IPS-20b (cell line): ENCODE data around the gene HAUS7.

ENCODE experiments used
- H3K27ac ChIP-seq: one replicate; pipeline ENCODE4 v1.5.1; 2013; ENCODE audit warnings: low read length
- H3K27me3 ChIP-seq: 2 replicates; pipeline ENCODE4 v1.6.1; 2013; ENCODE audit warnings: mild to moderate bottlenecking, low read length, inconsistent platforms; ENCODE audit not compliant: insufficient read depth
- H3K36me3 ChIP-seq: 2 replicates; pipeline ENCODE4 v1.6.1; 2013; ENCODE audit warnings: low read depth, mild to moderate bottlenecking, inconsistent platforms, low read length, moderate library complexity; ENCODE audit not compliant: insufficient read depth
- H3K4me1 ChIP-seq: 2 replicates; pipeline ENCODE4 v1.6.1; 2013; ENCODE audit warnings: mild to moderate bottlenecking, control low read depth, inconsistent platforms, low read length, moderate library complexity; ENCODE audit not compliant: insufficient read depth
- H3K4me3 ChIP-seq: 2 replicates; pipeline ENCODE4 v1.5.1; 2013; ENCODE audit warnings: mild to moderate bottlenecking, low read length, inconsistent platforms
- H3K9ac ChIP-seq: 2 replicates; pipeline ENCODE4 v1.6.1; 2013; ENCODE audit warnings: low read depth, mild to moderate bottlenecking, inconsistent platforms, low read length, moderate library complexity
- H3K9me3 ChIP-seq: 2 replicates; pipeline ENCODE4 v1.6.1; 2013; ENCODE audit warnings: mild to moderate bottlenecking, low read depth, low read length, inconsistent platforms; ENCODE audit not compliant: insufficient read depth

Gene HAUS7

DNA sequence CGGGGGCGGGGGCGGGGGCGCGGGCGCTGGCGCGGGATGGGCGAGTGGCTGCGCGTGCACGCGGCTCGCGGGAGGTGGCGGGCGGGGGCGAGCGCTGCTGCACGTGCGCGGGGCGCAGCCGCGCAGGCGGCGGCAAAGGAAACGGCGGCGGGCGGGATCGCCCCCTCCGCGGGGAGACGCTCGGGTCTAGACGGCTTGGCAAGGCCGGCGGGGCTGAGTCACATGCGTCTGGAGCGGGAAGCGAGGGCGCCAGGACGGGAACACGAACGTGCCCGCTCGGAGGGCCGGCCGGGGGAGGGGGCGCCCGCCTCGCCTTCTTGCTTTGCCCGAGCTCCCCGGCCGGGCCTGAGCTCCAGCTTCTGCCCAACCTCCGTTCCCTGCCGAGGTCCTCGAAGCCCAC, 4.3 kb upstream of the HAUS7 start:
- Histone ChIP-seq H3K9me3 (no peaks in the 10 kb centered on the region), H3K27ac (no peak overlapping the region), H3K27me3 (peaks cover 31% of the 10 kb centered on the region), H3K9ac (no peak overlapping the region), H3K36me3 (no peaks in the 10 kb centered on the region), H3K4me1 (no peaks in the 10 kb centered on the region; the same call in 1 of the 2 replicates), H3K4me3 (no peak overlapping the region)

DNA sequence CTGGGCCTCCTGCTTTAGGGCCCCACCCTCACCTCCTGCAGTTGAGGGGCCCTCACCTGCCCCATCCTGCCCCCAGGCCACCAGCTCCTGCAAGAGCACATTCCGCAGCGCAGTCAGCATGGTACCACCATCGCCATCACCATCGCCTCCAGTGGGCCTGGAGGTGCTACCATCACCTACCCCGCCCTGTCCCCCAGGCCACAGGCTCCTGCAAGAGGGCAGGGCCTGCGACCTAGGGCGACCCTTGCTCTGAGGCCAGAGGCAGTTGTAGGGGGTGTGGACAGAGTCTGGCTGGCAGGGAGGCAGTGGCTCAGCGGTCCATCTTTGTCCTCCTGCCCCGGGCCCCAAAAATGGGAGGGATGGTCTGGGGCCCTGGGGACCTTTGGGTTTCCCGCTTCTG, 3.9 kb upstream of the HAUS7 start:
- no peak overlapping the region for H3K9ac ChIP-seq
- no peak overlapping the region for H3K27ac ChIP-seq
- no peaks in the 10 kb centered on the region for H3K9me3 ChIP-seq
- no peak overlapping the region for H3K4me3 ChIP-seq
- no peaks in the 10 kb centered on the region; the same call in 1 of the 2 replicates for H3K4me1 ChIP-seq
- H3K27me3 ChIP-seq = peaks cover 31% of the 10 kb centered on the region
- no peaks in the 10 kb centered on the region for H3K36me3 ChIP-seq

GRCh38 chrX:153473126-153473525, 2.8 kb upstream of the HAUS7 start:
- no peaks in the 10 kb centered on the region for H3K36me3 ChIP-seq
- H3K27me3 ChIP-seq = peaks cover 31% of the 10 kb centered on the region
- no peaks in the 10 kb centered on the region; the same call in 1 of the 2 replicates for H3K4me1 ChIP-seq
- H3K4me3 ChIP-seq = no peak overlapping the region
- H3K9me3 ChIP-seq = no peaks in the 10 kb centered on the region
- H3K27ac ChIP-seq = no peak overlapping the region
- no peak overlapping the region for H3K9ac ChIP-seq

GRCh38 chrX:153471663-153472280, 1.4 kb upstream of the HAUS7 start:
- H3K9ac ChIP-seq = no peak overlapping the region
- no peaks in the 10 kb centered on the region for H3K36me3 ChIP-seq
- H3K4me3 ChIP-seq = no peak overlapping the region
- H3K4me1 ChIP-seq = no peaks in the 10 kb centered on the region; the same call in 1 of the 2 replicates
- H3K27ac ChIP-seq = no peak overlapping the region
- no peaks in the 10 kb centered on the region for H3K9me3 ChIP-seq
- H3K27me3 ChIP-seq = peaks cover 31% of the 10 kb centered on the region

GRCh38 chrX:153469811-153470410, 465 bp downstream of the HAUS7 start:
- Histone ChIP-seq H3K27me3 (peaks cover 14% of the 10 kb centered on the region; the same call in 1 of the 2 replicates), H3K27ac (no peak overlapping the region), H3K4me3 (peak overlapping the region; percentile 84)

DNA sequence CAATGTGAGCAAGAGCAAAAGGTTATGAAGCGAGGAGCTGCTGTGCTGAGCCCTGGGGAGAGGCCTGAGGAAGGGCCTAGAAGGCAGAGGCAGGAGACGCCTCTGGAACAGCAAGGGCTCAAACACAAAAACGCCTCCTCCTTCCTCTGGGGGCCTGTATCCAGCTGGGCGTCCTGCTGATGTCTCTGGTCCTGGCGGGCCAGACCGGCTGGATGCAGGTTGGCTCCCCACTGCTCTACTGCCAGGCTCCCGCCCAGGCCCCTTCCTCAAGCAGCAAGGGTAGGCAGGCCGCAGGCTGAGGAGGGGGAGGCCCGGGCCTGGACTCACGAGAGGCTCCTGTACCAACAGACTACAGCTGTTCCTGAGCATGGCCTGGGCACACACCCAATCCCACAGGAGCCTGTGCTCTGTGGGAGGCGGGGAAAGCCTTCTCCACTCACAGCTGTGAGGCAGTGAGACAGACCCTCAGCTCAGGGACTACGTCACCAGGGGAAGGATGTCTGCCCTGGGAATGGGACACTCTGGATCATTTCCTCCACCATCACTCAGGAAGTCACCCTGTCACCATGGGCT, 2.3 kb downstream of the HAUS7 start:
- H3K36me3 ChIP-seq = peaks cover 6% of the 10 kb centered on the region
- H3K27ac ChIP-seq = no peak overlapping the region
- H3K9me3 ChIP-seq = no peaks in the 10 kb centered on the region
- no peaks in the 10 kb centered on the region for H3K4me1 ChIP-seq
- no peak overlapping the region for H3K4me3 ChIP-seq
- no peaks in the 10 kb centered on the region for H3K27me3 ChIP-seq
- no peak overlapping the region for H3K9ac ChIP-seq

More at GRCh38 chrX:153469811-153470410, 465 bp downstream of the HAUS7 start:
- H3K9me3 ChIP-seq = no peaks in the 10 kb centered on the region
- peaks cover 1% of the 10 kb centered on the region for H3K36me3 ChIP-seq
- H3K9ac ChIP-seq = peak overlapping the region; percentile 79; the same call in 1 of the 2 replicates
- no peaks in the 10 kb centered on the region for H3K4me1 ChIP-seq

DNA sequence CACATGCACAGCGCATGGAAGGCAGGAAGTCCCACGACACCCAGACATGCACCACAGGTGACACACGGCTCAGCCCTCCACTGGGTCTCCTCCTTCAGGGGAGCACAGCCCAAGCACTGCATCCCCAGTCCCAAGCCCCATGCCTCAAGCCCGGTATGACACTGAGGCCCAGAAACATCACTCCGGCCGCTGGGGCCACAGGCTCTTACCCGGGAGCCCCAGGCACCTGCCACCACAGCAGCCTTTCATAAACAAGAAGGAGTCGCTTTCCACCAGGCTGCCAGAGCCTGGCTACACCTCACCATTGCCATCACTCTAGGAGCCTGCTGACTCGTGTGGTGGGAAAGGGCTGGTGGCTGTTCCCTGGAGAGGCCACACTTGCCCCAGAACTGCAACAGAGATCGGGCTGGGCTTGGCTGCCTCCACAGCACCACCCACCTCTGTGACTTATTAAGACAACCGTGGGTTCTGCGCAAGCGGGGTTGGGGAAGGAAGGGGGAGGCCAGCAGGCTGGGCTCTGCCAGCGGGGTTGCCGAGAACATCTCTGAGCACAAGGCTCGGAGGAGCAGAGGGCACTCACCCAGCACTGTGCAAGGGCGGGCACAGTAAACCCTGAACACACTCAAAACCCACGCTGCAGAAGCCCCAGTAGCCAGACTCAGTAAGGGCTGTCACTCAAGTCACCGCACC, 4.5 kb downstream of the HAUS7 start:
- H3K4me1 ChIP-seq = no peaks in the 10 kb centered on the region
- no peak overlapping the region for H3K9ac ChIP-seq
- H3K9me3 ChIP-seq = no peaks in the 10 kb centered on the region
- no peak overlapping the region for H3K4me3 ChIP-seq
- no peaks in the 10 kb centered on the region for H3K27me3 ChIP-seq
- H3K36me3 ChIP-seq = peaks cover 6% of the 10 kb centered on the region
- no peak overlapping the region for H3K27ac ChIP-seq

DNA sequence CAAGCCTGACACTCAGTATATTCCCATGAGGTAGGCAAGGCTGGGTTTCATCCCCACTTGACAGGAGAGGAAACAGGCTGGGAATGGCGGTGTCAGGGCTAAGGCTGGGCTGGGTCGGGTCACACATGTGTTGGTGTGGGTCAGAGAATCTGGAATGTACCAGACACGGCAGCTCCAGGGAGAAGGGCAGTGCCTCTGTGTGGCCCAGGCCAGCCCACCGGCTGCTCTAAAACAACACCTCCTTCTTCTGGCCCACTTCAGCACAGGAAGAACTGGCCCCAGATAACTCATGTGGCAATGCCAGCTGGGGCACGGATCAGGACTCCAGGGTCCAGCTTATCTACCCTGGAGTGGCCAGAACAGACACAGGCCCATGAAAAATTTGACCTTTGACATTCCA, 6.3 kb downstream of the HAUS7 start:
- H3K36me3 ChIP-seq = peaks cover 6% of the 10 kb centered on the region
- H3K4me3 ChIP-seq = no peak overlapping the region
- no peaks in the 10 kb centered on the region for H3K27me3 ChIP-seq
- no peaks in the 10 kb centered on the region for H3K9me3 ChIP-seq
- H3K4me1 ChIP-seq = no peaks in the 10 kb centered on the region
- no peak overlapping the region for H3K9ac ChIP-seq
- H3K27ac ChIP-seq = no peak overlapping the region

DNA sequence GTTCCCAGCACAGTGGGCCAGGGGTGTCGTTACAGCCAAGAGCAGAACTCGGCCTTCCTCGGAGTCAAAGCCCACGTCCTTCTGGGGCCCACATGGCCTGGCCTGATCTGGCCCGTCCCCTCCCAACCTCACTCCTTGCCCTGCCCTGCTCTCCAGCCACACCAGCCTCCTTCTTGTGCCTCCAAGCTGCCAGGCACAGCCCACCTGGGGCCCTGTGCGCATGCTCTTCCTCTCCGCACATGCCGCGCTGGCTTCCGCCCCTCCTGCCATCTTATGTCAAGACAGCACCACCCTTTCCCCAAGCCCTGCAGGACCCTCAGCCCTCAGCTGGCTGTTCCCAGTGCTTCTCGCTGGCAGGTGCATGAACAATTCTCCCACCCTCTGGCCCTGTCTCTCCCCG, 6.8 kb downstream of the HAUS7 start:
- H3K36me3 ChIP-seq = peaks cover 6% of the 10 kb centered on the region
- H3K9me3 ChIP-seq = no peaks in the 10 kb centered on the region
- H3K27ac ChIP-seq = no peak overlapping the region
- no peaks in the 10 kb centered on the region for H3K4me1 ChIP-seq
- H3K9ac ChIP-seq = no peak overlapping the region
- no peak overlapping the region for H3K4me3 ChIP-seq
- no peaks in the 10 kb centered on the region for H3K27me3 ChIP-seq

DNA sequence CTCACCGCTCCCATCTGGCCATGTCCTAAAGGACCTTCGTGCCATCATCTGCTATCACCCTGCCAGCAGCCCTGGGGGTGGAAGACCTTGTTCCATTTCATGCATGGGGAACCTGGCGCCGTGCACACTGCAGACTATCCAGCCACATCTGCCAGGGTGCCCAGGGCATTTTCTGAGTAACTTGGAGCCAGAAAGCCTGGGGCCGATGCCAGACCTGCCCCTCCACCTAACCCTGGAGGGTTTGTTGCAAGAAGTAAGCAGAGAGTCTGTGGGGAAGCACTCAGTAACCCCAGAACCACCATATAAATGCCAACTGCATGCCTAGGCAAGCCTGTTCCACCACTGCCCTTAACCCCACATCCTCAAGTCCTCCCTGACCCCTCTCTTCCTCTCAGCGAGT, 7.3 kb downstream of the HAUS7 start:
- no peaks in the 10 kb centered on the region for H3K9me3 ChIP-seq
- no peaks in the 10 kb centered on the region for H3K27me3 ChIP-seq
- peaks cover 6% of the 10 kb centered on the region for H3K36me3 ChIP-seq
- no peaks in the 10 kb centered on the region for H3K4me1 ChIP-seq
- H3K27ac ChIP-seq = no peak overlapping the region
- no peak overlapping the region for H3K9ac ChIP-seq
- H3K4me3 ChIP-seq = no peak overlapping the region

DNA sequence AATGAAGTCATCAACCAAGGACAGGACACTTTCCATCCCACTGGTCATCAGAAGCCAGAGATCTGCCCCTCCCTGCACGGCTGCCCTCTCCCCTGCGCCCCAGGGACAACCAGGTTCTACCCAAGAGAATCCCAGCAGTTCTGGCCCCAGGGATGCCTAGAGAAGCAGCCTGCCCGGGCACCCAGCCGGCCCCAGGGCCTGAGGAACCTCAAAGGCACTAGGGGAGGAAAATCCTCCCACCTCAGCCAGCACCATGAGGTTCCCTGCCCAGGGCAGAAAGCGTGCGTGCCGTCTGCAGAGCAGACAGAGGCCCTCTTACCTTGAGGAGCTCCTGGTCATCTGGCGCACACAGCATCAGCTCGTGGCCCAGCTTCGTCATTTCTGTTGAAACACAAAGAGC, 8.1 kb downstream of the HAUS7 start:
- Histone ChIP-seq H3K27ac (no peak overlapping the region), H3K36me3 (peaks cover 6% of the 10 kb centered on the region), H3K9me3 (no peaks in the 10 kb centered on the region), H3K4me3 (no peak overlapping the region), H3K4me1 (no peaks in the 10 kb centered on the region), H3K27me3 (no peaks in the 10 kb centered on the region), H3K9ac (no peak overlapping the region)

DNA sequence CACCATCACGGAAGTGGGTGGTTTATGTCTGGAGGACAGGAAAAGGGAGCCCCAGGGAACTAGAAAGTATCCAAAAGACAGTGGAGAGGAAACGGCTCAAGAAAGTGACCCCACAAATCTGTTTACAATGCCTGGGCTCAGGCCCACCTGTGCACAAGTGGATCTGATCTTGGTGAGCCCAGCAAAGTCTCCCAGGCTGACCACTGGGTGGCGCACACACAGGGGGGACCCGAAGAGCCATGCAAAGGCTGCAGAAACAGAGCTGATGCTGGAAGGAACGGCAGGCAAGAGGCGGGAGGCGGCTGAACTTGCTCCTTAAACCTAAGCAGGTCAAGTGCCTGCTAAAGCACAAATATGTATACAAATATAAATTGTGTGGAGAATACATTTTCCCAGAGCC, 9.6 kb downstream of the HAUS7 start:
- Histone ChIP-seq H3K27ac (no peak overlapping the region), H3K27me3 (no peaks in the 10 kb centered on the region), H3K36me3 (peaks cover 6% of the 10 kb centered on the region), H3K4me1 (no peaks in the 10 kb centered on the region), H3K4me3 (no peak overlapping the region), H3K9me3 (no peaks in the 10 kb centered on the region), H3K9ac (no peak overlapping the region)
